H1 (cell line): ENCODE measurements around the gene PLCB1. TPM values are rescaled to one million over a fixed set of nuclear protein-coding genes. Genes with fewer than 3 reads are reported as not detected.

Experiments used
- CTCF ChIA-PET: fragments of 300-600 bp; sonication (Branson Sonifier 250); formaldehyde crosslinking; loops from one replicate; lab custom pipeline; 2021; ENCODE audit not compliant: partially characterized antibody; lab: Charles Lee
- POLR2A ChIA-PET: fragments of 300-600 bp; sonication (Branson Sonifier 250); formaldehyde crosslinking; loops from one replicate; lab custom pipeline; 2021; ENCODE audit warnings: inconsistent platforms; ENCODE audit not compliant: partially characterized antibody; lab: Charles Lee
- DNase-seq, 2 experiments: peaks; one replicate each; pipeline versions ENCODE4 v3.0.0 to v3.0.0-alpha.2; 2010 to 2022; ENCODE audit warnings: low spot score in 2 of 2, low read depth in 1 of 2, mixed read lengths in 1 of 2
- FAIRE-seq: peaks from 2 replicates; lab custom pipeline; 2011; peaks lifted over from hg19 to GRCh38; lab: Jason Lieb, UNC
- H2AFZ ChIP-seq: 2 replicates; pipeline ENCODE4 v1.8.1; 2012; ENCODE audit warnings: low read length, inconsistent platforms
- H2AK5ac ChIP-seq: 2 replicates; pipeline ENCODE4 v1.6.1; 2013; ENCODE audit warnings: low read depth, low read length
- H2BK120ac ChIP-seq: replicated peaks from 2 replicates; pipeline ENCODE3; 2013; ENCODE audit warnings: low read depth, low read length, inconsistent platforms
- H2BK12ac ChIP-seq: 2 replicates; pipeline ENCODE4 v1.6.1; 2013; ENCODE audit warnings: low read depth, low read length
- H2BK15ac ChIP-seq: 2 replicates; pipeline ENCODE4 v1.6.1; 2013; ENCODE audit warnings: low read length
- H2BK20ac ChIP-seq: 2 replicates; pipeline ENCODE4 v1.6.1; 2013; ENCODE audit warnings: low read length
- H2BK5ac ChIP-seq: 2 replicates; pipeline ENCODE4 v1.6.1; 2013; ENCODE audit warnings: low read depth, low read length
- H3K14ac ChIP-seq: 2 replicates; pipeline ENCODE4 v1.6.1; 2013; ENCODE audit warnings: inconsistent platforms; ENCODE audit not compliant: insufficient read length
- H3K18ac ChIP-seq: 2 replicates; pipeline ENCODE4 v1.6.1; 2013; ENCODE audit warnings: low read length; ENCODE audit errors: extremely low read depth
- H3K23ac ChIP-seq: 2 replicates; pipeline ENCODE4 v1.6.1; 2013; ENCODE audit warnings: inconsistent platforms; ENCODE audit not compliant: insufficient read length
- H3K23me2 ChIP-seq: 2 replicates; pipeline ENCODE4 v1.6.1; 2013; ENCODE audit warnings: low read depth, low read length
- H3K27ac ChIP-seq: 2 replicates; pipeline ENCODE4 v1.6.1; 2011; ENCODE audit warnings: low read depth, low read length, inconsistent platforms
- H3K27me3 ChIP-seq, 4 experiments: replicated peaks in 1 of 4; 1 replicate in 1 of 4; 2 replicates in 3 of 4; pipeline versions ENCODE4 v1.6.1 to v1.8.1; 2011 to 2013; ENCODE audit warnings: low read length in 3 of 4, mild to moderate bottlenecking in 3 of 4, inconsistent platforms in 2 of 4, mixed read lengths in 2 of 4, moderate library complexity in 1 of 4; ENCODE audit not compliant: control insufficient read depth in 3 of 4, insufficient read depth in 3 of 4; ENCODE audit errors: extremely low read depth in 1 of 4
- H3K36me3 ChIP-seq, 4 experiments: 2 replicates each; pipeline versions ENCODE4 v1.6.1 to v1.8.1; 2011 to 2013; ENCODE audit warnings: mild to moderate bottlenecking in 4 of 4, low read length in 3 of 4, moderate library complexity in 2 of 4, control low read depth in 1 of 4, inconsistent platforms in 1 of 4; ENCODE audit not compliant: insufficient read depth in 4 of 4, control insufficient read depth in 2 of 4
- H3K4ac ChIP-seq: replicated peaks from 2 replicates; pipeline ENCODE3; 2013; ENCODE audit warnings: low read length, low read depth, mixed read lengths, inconsistent platforms; ENCODE audit not compliant: insufficient read length
- H3K4me1 ChIP-seq, 4 experiments: replicated peaks in 1 of 4; 1 replicate in 1 of 4; 2 replicates in 3 of 4; pipeline versions ENCODE4 v1.6.1 to v1.8.1; 2011 to 2013; ENCODE audit warnings: low read length in 3 of 4, inconsistent platforms in 2 of 4, mixed read lengths in 1 of 4; ENCODE audit not compliant: insufficient read depth in 4 of 4, control insufficient read depth in 3 of 4
- H3K4me2 ChIP-seq, 2 experiments: 2 replicates each; pipeline versions ENCODE4 v1.6.1 to v1.8.1; 2011 to 2013; ENCODE audit warnings: low read depth in 2 of 2, low read length in 2 of 2, control low read depth in 1 of 2, inconsistent platforms in 1 of 2, mild to moderate bottlenecking in 1 of 2; ENCODE audit not compliant: insufficient read depth in 1 of 2
- H3K4me3 ChIP-seq, 4 experiments: fragments of 200-600, 300-600 bp in 1 of 4; sonication (generic), shearing (Covaris generic), sonication (Bioruptor Twin) in 1 of 4; 2 replicates each; pipeline versions ENCODE4 v1.5.1 to v1.8.1; 2011 to 2016; ENCODE audit warnings: low read length in 4 of 4, low read depth in 3 of 4, control low read depth in 2 of 4, inconsistent platforms in 2 of 4, mild to moderate bottlenecking in 2 of 4, mixed read lengths in 1 of 4, moderate library complexity in 1 of 4; ENCODE audit not compliant: insufficient read depth in 2 of 4; ENCODE audit errors: extremely low read depth in 1 of 4
- H3K56ac ChIP-seq: replicated peaks from 2 replicates; pipeline ENCODE3; 2013; ENCODE audit warnings: low read depth, mild to moderate bottlenecking, mixed read lengths, low read length, inconsistent platforms; ENCODE audit not compliant: insufficient read length
- H3K79me1 ChIP-seq: 2 replicates; pipeline ENCODE4 v1.6.1; 2013; ENCODE audit warnings: low read depth, low read length, control low read depth
- H3K79me2 ChIP-seq, 2 experiments: 2 replicates each; pipeline versions ENCODE4 v1.6.1 to v1.8.1; 2012 to 2013; ENCODE audit warnings: low read length in 2 of 2, mild to moderate bottlenecking in 2 of 2, inconsistent platforms in 1 of 2; ENCODE audit not compliant: insufficient read depth in 2 of 2, control insufficient read depth in 1 of 2
- H3K9ac ChIP-seq, 4 experiments: replicated peaks in 1 of 4; 1 replicate in 1 of 4; 2 replicates in 3 of 4; pipeline versions ENCODE4 v1.6.1 to v1.8.1; 2011 to 2013; ENCODE audit warnings: low read depth in 3 of 4, low read length in 3 of 4, control low read depth in 2 of 4, mild to moderate bottlenecking in 2 of 4, moderate library complexity in 2 of 4, inconsistent platforms in 1 of 4; ENCODE audit errors: extremely low read depth in 1 of 4
- H3K9me3 ChIP-seq, 2 experiments: 2 replicates each; pipeline versions ENCODE4 v1.6.1 to v1.8.1; 2012 to 2013; ENCODE audit warnings: mild to moderate bottlenecking in 2 of 2, moderate library complexity in 2 of 2, control low read depth in 1 of 2, inconsistent platforms in 1 of 2, low read depth in 1 of 2, low read length in 1 of 2, mixed read lengths in 1 of 2; ENCODE audit not compliant: insufficient read depth in 2 of 2
- H4K20me1 ChIP-seq, 2 experiments: replicated peaks in 1 of 2; 2 replicates each; pipeline versions ENCODE3 to v1.8.1; 2011 to 2013; ENCODE audit warnings: inconsistent platforms in 2 of 2, low read length in 2 of 2, mild to moderate bottlenecking in 1 of 2; ENCODE audit not compliant: insufficient read depth in 2 of 2, control insufficient read depth in 1 of 2
- H4K5ac ChIP-seq: 2 replicates; pipeline ENCODE4 v1.6.1; 2013; ENCODE audit warnings: low read length, low read depth, mixed read lengths, inconsistent platforms; ENCODE audit not compliant: insufficient read length
- H4K8ac ChIP-seq: 2 replicates; pipeline ENCODE4 v1.8.0; 2013; ENCODE audit warnings: mild to moderate bottlenecking, moderate library complexity, low read length, inconsistent platforms; ENCODE audit not compliant: insufficient read depth; ENCODE audit errors: extremely low read depth
- H4K91ac ChIP-seq: replicated peaks from 2 replicates; pipeline ENCODE3; 2013; ENCODE audit warnings: low read length, mixed read lengths, inconsistent platforms; ENCODE audit not compliant: insufficient read length
- GABPA ChIP-seq: IDR thresholded peaks from 2 replicates; pipeline ENCODE4 v1.6.1; 2011; ENCODE audit warnings: mild to moderate bottlenecking, low read length, moderate library complexity, borderline replicate concordance; ENCODE audit not compliant: insufficient read depth
- RBBP5 ChIP-seq: IDR thresholded peaks from 2 replicates; pipeline ENCODE4 v1.7.1; 2012; ENCODE audit warnings: low read depth, mild to moderate bottlenecking, inconsistent platforms, low read length, moderate library complexity, borderline replicate concordance
- SAP30 ChIP-seq: fragments of 300-600 bp; sonication (generic); IDR thresholded peaks from 2 replicates; pipeline ENCODE4 v1.7.1; 2012; ENCODE audit warnings: low read length, moderate library complexity, mild to moderate bottlenecking, inconsistent platforms; ENCODE audit not compliant: insufficient read depth, insufficient replicate concordance
- SIX5 ChIP-seq: IDR thresholded peaks from 2 replicates; pipeline ENCODE4 v1.6.1; 2011; ENCODE audit warnings: mild to moderate bottlenecking, low read depth, low read length
- polyA plus RNA-seq, 7 experiments: library from polyadenylated mRNA; depleted of rRNA in 3 of 7; stranded (reverse) in 5 of 7; unstranded in 2 of 7; fragments of >200 nt in 5 of 7; fragments of 200-250 nt in 2 of 7; gene quantifications; 1 replicate in 5 of 7; 2 replicates in 1 of 7; 4 replicates in 1 of 7; pipeline versions ENCODE4 v1.2.1 to v1.2.3, GENCODE V29; 2011 to 2013; ENCODE audit warnings: missing spikeins in 2 of 7, mixed read lengths in 2 of 7
- total RNA-seq: library from RNA; stranded (reverse); fragmentation: NEBNext Ultra II Directional; extraction: Animal tissue kit (Norgen Biotek cat#: 25700); gene quantifications from 2 replicates; pipeline ENCODE4 v1.2.1, GENCODE V29; 2021

The PLCB1 gene
- total and polyA plus RNA-seq, 2 of the 8 experiments (the other 6 are each of a cell fraction or from before 2014, with no cell fraction given), result 2.6 to 9.1 TPM

- Histone ChIP-seq H2BK120ac (no peak overlapping the region), H2BK20ac (no peak overlapping the region), H3K14ac (no peak overlapping the region), H2AFZ (no peak overlapping the region), H3K4me1 (no peaks in the 10 kb centered on the region), H3K56ac (no peak overlapping the region), H3K23ac (no peak overlapping the region), H3K9me3 (no peaks in the 10 kb centered on the region), H2BK12ac (no peak overlapping the region), H4K20me1 (no peaks in the 10 kb centered on the region), H3K18ac (no peak overlapping the region), H3K23me2 (no peaks in the 10 kb centered on the region), H2BK5ac (no peak overlapping the region), H4K8ac (no peak overlapping the region), H3K4ac (no peak overlapping the region), H3K4me3 (no peak overlapping the region), H3K4me2 (no peak overlapping the region), H4K91ac (no peak overlapping the region), H3K9ac (no peak overlapping the region), H3K27me3 (no peaks in the 10 kb centered on the region), H2AK5ac (no peak overlapping the region), H3K27ac (no peak overlapping the region), H3K36me3 (no peaks in the 10 kb centered on the region), H3K79me1 (no peaks in the 10 kb centered on the region), H3K79me2 (no peaks in the 10 kb centered on the region), H4K5ac (no peak overlapping the region), H2BK15ac (no peak overlapping the region)
- no peak for FAIRE-seq
- ChIA-PET POLR2A (no interaction called here), CTCF (interaction anchor here (0.6 to 1.5 kb wide), 2 partner anchors 58 to 266 kb away, joined by 3 read pairs; no protein-coding TSS in a partner anchor)
- DNase-seq, result no peak
- TF ChIP-seq SIX5 (no peak), SAP30 (no peak), RBBP5 (no peak), GABPA (no peak)
These were observed 324.7 kb downstream of the PLCB1 start for GRCh38 chr20:8456765-8457164.
